Measurements from ENCODE around the gene GIPC1.
"Not testable (repeated sequence)": the region's sequence is repeated elsewhere in the genome, so short reads cannot be mapped to it uniquely, and the experiment has no call there.

The GIPC1 gene

GRCh38 chr19:14519245-14519859 is 23.4 kb upstream of the GIPC1 start:
- DNase-seq (ENCODE audit: extremely low read depth in 1 of 2, low read depth in 1 of 2): no peak

- DNase-seq (ENCODE audit: extremely low read depth in 1 of 2, low read depth in 1 of 2): peak in 1 of 2 donors; percentile 56
Measured at GRCh38 chr19:14517840-14518505, 22.0 kb upstream of the GIPC1 start, which contains the start of gene DNAJB1. Gene DNAJB1 (minus strand): TSS chr19:14518397. CDS start chr19:14518349, 48 bp downstream.

GRCh38 chr19:14517446-14517839 is 21.5 kb upstream of the GIPC1 start:
- no peak for DNase-seq (ENCODE audit: extremely low read depth in 1 of 2, low read depth in 1 of 2)

- DNase-seq (ENCODE audit: extremely low read depth in 1 of 2, low read depth in 1 of 2): no peak
Measured at GRCh38 chr19:14516746-14517438, 21.0 kb upstream of the GIPC1 start.

GRCh38 chr19:14516048-14516534 is 20.2 kb upstream of the GIPC1 start:
- DNase-seq (ENCODE audit: extremely low read depth in 1 of 2, low read depth in 1 of 2): no peak

GRCh38 chr19:14515501-14516047 is 19.6 kb upstream of the GIPC1 start:
- no peak for DNase-seq (ENCODE audit: extremely low read depth in 1 of 2, low read depth in 1 of 2)

GRCh38 chr19:14514215-14514863 is 18.4 kb upstream of the GIPC1 start:
- DNase-seq (ENCODE audit: extremely low read depth in 1 of 2, low read depth in 1 of 2): no peak

GRCh38 chr19:14512406-14512961 is 16.6 kb upstream of the GIPC1 start:
- no peak for DNase-seq (ENCODE audit: extremely low read depth in 1 of 2, low read depth in 1 of 2)

- DNase-seq (ENCODE audit: extremely low read depth in 1 of 2, low read depth in 1 of 2): no peak
Measured at GRCh38 chr19:14511229-14511593, 15.3 kb upstream of the GIPC1 start.

GRCh38 chr19:14510311-14511228 is 14.6 kb upstream of the GIPC1 start:
- DNase-seq (ENCODE audit: extremely low read depth in 1 of 2, low read depth in 1 of 2): no peak

GRCh38 chr19:14507704-14508542 is 12.0 kb upstream of the GIPC1 start:
- DNase-seq (ENCODE audit: extremely low read depth in 1 of 2, low read depth in 1 of 2): no peak

GRCh38 chr19:14505488-14506239 is 9.7 kb upstream of the GIPC1 start:
- peak; percentile 38 to 56 for DNase-seq (ENCODE audit: extremely low read depth in 1 of 2, low read depth in 1 of 2)

- not testable (repeated sequence) for DNase-seq (ENCODE audit: extremely low read depth in 1 of 2, low read depth in 1 of 2)
Measured at GRCh38 chr19:14504575-14504974, 8.6 kb upstream of the GIPC1 start.

- no peak for DNase-seq (ENCODE audit: extremely low read depth in 1 of 2, low read depth in 1 of 2)
Measured at GRCh38 chr19:14503285-14503684, 7.4 kb upstream of the GIPC1 start.

- DNase-seq (ENCODE audit: extremely low read depth in 1 of 2, low read depth in 1 of 2): no peak
Measured at GRCh38 chr19:14502334-14503092, 6.6 kb upstream of the GIPC1 start.

- DNase-seq (ENCODE audit: extremely low read depth in 1 of 2, low read depth in 1 of 2): no peak
Measured at GRCh38 chr19:14497228-14497921, 1.4 kb upstream of the GIPC1 start.

GRCh38 chr19:14496834-14497227 is 904 bp upstream of the GIPC1 start:
- DNase-seq (ENCODE audit: extremely low read depth in 1 of 2, low read depth in 1 of 2): no peak

Data from stimulated activated CD8-positive, alpha-beta memory T cell treated with anti-CD3 and anti-CD28 coated beads, Interleukin-7, amount 100 ng/mL, for 48 hours (primary cell).